Measurements from ENCODE around the gene NBL1.
"Not testable (repeated sequence)": the region's sequence is repeated elsewhere in the genome, so short reads cannot be mapped to it uniquely, and the experiment has no call there.

- TF ChIP-seq CTCF (conservative IDR thresholded peaks at IDR 0.05; ENCODE audit: low read depth, low read length); EZH2 (IDR thresholded peaks at IDR 0.05; ENCODE audit: low read length, unreplicated experiment): not testable (repeated sequence)
Observed at GRCh38 chr1:19639228-19639627, 4.9 kb upstream of the NBL1 start.

Measured in PC-3 (cell line).